Activated T-cell treated with anti-CD3 and anti-CD28 coated beads, Interleukin-2, amount 50 U/mL, for 48 hours (primary cell): ENCODE results near the gene LRRC74B.
"Not testable (repeated sequence)": the region's sequence is repeated elsewhere in the genome, so short reads cannot be mapped to it uniquely, and the experiment has no call there.

ENCODE experiments used
- DNase-seq, 2 experiments: peaks; one replicate each; pipeline ENCODE4 v3.0.0-alpha.2; 2020

The LRRC74B gene

DNA sequence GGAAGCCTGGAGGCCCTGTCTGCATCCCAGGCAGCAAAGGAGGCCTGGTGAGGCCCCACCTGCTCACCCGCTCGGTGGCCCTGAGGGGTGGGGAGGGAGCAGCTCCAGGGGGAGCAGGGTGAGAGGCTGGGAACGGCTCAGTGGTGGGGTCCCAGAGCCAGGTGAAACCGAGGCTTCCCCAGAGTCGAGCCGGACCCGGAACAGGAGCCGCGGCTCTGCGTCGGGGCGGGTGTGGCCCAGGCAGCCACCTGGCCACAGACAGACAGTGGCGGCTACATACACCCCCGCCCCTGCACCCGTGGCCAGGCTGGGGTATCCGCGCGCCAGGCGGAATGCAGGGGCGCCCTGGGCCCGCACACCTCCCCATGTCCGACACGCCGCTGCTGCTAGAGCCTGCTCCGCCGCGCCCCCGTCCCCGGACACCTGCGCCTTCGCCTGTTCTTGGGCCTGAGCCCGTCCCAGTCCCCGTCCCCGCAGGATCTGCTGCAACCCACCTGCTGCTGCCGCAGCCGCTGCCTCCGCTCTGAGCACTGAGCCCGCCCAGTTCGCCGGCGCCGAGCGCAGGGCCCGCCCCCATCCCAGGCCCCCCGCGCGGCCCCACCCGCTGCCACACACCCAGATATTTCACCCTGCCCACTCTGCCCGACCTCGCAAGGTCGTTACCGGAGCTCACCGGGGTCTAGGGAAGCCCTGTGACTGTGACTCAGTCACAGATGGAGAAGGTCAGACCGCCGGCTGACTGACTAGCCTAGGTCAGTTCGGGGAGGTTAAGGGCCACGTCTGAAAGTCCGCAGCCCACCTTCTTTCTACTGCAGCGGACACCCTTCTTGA is 13.5 kb upstream of the LRRC74B start, which contains the start of gene SLC7A4:
Gene SLC7A4, minus strand, starts transcription at position 525 of the 831 bp plus-strand sequence. CDS start 749 bp downstream, outside the sequence.
- DNase-seq = no peak

DNA sequence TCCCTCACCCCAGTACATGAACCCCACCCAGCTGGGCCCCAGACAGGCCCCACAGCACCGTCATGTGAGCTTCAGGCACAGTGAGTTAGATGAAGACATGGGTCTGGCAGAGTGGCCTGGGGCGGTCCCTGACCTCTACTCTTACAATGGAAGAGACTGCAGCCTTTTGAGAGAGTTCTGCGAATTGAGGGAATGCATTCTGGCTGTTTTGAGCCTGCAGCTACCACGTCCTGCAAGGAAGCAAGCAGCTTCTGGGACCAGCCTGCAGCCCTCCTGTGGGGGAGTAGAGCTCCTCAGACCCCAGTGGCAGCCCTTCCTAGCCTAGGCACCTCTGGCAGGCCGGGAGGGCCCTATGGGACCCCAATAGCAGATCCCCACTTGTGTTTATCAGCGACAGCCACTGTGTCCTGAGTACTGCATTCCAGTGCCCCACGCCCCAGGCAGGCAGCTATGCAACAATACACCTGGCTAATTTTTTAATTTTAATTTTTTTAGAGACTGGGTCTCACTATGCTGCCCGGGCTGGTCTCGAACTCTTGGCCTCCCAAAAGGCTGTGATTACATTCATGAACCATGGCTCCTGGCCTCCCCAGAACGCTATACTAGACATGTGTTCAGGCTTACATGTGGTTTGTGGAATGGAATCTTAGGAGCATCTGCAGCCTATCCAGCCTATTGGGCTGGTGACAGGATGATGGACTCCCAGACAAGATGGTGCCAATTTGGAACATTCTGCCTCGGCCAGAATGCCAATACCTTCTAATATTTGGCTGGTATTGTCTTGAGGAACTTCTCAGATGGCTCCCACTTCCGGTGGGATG is 12.7 kb upstream of the LRRC74B start:
- DNase-seq = no peak

DNA sequence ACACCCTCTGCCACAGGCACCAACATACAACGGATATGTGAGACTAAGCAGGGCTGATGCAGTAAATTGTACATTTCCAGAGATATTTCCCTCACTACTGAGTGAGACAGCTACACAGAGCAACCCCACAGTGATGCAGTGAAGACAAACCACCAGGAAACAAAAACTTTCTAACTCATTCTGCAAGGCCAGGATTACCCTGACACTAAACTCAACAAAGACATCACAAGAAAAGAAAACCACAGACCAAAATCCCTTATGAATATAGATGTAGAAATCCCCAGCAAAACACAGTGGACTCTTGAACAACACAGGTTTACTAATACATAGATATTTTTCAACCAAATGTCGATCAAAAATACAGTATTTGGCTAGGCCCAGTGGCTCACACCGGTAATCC is 11.9 kb upstream of the LRRC74B start:
- DNase-seq = no peak

GRCh38 chr22:21034989-21035388 is 10.8 kb upstream of the LRRC74B start:
- no peak for DNase-seq

DNA sequence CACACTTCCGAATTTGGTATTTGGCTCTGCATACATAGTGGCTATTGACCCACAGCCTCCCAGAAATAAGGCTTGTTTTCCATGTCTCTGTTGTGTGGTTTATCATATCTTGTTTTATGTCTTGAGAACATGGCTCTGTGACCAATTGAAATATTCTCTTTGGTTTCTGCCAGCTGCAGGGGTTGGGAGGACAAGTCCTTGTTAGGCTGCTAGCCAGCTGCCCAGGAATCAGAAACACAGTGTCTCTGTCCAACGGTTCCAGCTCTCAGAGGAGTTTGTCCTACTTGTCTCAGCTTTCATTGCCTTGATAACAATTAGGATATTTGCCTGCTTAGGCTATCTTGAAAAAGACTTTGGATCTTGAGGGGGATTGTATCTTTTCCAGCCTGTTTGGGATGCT is 7.3 kb upstream of the LRRC74B start:
- no peak for DNase-seq

GRCh38 chr22:21039158-21039557 is 6.6 kb upstream of the LRRC74B start:
- not testable (repeated sequence) for DNase-seq

GRCh38 chr22:21041937-21042336 is 3.8 kb upstream of the LRRC74B start:
- no peak for DNase-seq

GRCh38 chr22:21042978-21043859 is 2.5 kb upstream of the LRRC74B start:
- DNase-seq = no peak

- no peak for DNase-seq
These were observed 1.7 kb upstream of the LRRC74B start for GRCh38 chr22:21043860-21044535.

- DNase-seq = peak in 1 of 2 experiments; percentile 29
These were observed 688 bp upstream of the LRRC74B start for GRCh38 chr22:21044931-21045584.

GRCh38 chr22:21047035-21047661 is 1.4 kb downstream of the LRRC74B start:
- DNase-seq = no peak

DNA sequence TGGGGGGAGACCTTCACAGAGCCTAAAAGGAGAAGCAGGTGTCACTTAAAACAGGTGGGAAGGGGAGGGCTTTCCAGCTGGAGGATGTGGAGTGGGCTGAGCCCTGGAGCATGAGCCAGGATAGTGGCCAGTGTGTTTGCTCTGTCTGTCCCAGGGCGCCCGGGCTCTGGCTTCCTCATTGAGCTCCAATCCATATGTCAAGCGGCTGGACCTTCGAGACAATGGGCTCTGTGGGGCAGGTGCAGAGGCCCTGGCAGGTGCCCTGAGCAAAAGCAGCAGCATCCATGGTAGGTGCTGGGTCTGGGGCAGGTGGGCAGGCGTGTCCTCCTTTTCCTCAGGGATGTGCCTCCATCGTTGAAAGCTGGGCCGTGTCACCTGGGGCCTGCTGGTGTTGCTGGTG is 2.0 kb downstream of the LRRC74B start:
- no peak for DNase-seq

DNA sequence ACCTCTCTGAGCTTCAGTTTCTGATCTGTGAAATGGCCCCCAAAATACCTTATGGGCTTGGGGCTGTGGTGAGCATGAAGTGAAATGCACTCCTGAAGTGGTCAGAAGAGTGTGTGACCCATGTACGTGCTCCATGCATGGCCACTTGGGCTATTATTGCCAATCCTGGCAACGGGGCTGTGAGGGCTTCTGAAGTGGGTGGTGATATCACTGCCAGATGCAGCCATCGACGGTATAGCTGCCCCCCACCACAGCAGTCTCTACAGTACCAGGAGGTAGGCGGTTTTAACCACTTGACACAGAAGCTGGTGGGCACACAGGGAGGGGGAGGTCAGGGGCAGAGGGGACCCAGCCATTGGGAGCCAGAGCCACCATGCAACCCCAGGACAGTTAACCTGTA is 2.7 kb downstream of the LRRC74B start:
- DNase-seq = not testable (repeated sequence)

DNA sequence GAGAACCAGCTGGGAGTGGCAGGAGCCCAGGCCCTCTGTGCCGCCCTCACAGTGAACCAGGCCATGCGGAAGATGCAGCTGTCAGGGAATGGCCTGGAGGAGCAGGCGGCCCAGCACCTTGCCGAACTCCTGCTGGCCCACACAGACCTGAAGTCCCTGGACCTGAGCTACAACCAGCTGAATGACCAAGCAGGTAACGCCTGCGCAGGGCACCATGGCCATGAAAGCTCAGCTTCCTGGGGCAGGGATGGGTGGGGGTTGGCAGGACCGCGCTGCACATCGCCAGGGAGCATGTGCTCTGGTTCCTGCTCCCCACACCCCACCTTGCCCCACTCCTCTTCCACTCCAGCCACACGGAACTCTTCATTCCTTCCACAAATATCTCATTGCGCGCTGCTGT is 3.2 kb downstream of the LRRC74B start:
- DNase-seq = not testable (repeated sequence)

GRCh38 chr22:21051145-21051830 is 5.5 kb downstream of the LRRC74B start:
- DNase-seq = no peak

- DNase-seq = no peak
These were observed 6.2 kb downstream of the LRRC74B start for GRCh38 chr22:21051831-21052400.

GRCh38 chr22:21052715-21053459 is 7.1 kb downstream of the LRRC74B start:
- DNase-seq = no peak

GRCh38 chr22:21054046-21054713 is 8.4 kb downstream of the LRRC74B start:
- no peak for DNase-seq
